ENCODE data around the gene BHLHE41. TPM values are rescaled to one million over a fixed set of nuclear protein-coding genes. Genes with fewer than 3 reads are reported as not detected.
A peak's percentile ranks its signal among the peaks of the same experiment; 100 is the strongest.

BHLHE41 gene
- polyA plus RNA-seq, 2 of the 4 experiments (the other 2 are of a cell fraction): 0.41 to 0.81 TPM

- TF ChIP-seq PBX3 (IDR thresholded peaks at IDR 0.05): no peak
- TF ChIP-seq CEBPB (IDR thresholded peaks at IDR 0.05): no peak
- TF ChIP-seq EHF (CRISPR knock-in tag; IDR thresholded peaks at IDR 0.05): no peak
- no peak for TF ChIP-seq REST (IDR thresholded peaks at IDR 0.05)
- no peak for TF ChIP-seq EP300 (IDR thresholded peaks at IDR 0.05)
- no peak for TF ChIP-seq E2F6 (IDR thresholded peaks at IDR 0.05; ENCODE audit: borderline replicate concordance, low read depth)
- no peak for TF ChIP-seq HOXA7 (CRISPR knock-in tag; IDR thresholded peaks at IDR 0.05)
- no peak for TF ChIP-seq NR3C1 (IDR thresholded peaks at IDR 0.05)
- TF ChIP-seq TP53 (CRISPR knock-in tag; IDR thresholded peaks at IDR 0.05): no peak
- no peak for TF ChIP-seq SREBF2 (IDR thresholded peaks at IDR 0.05)
- TF ChIP-seq RARB (CRISPR knock-in tag; IDR thresholded peaks at IDR 0.05): no peak
- no peak for TF ChIP-seq KDM1A (IDR thresholded peaks at IDR 0.05; ENCODE audit: low read depth)
- TF ChIP-seq CHD4 (IDR thresholded peaks at IDR 0.05; ENCODE audit: borderline replicate concordance): no peak
- TF ChIP-seq POLR2A (IDR thresholded peaks at IDR 0.05; ENCODE audit: low read length): no peak
- TF ChIP-seq FOXS1 (CRISPR knock-in tag; IDR thresholded peaks at IDR 0.05): no peak
- no peak for TF ChIP-seq HOXB5 (CRISPR knock-in tag; IDR thresholded peaks at IDR 0.05)
These were observed 10.2 kb upstream of the BHLHE41 start for GRCh38 chr12:26135010-26135420.

GRCh38 chr12:26134540-26134939, 9.7 kb upstream of the BHLHE41 start:
- CTCF ChIA-PET: interaction anchor here (1.1 to 1.9 kb wide), 5 partner anchors 9 to 140 kb away, joined by 3 to 6 read pairs (median 3); no protein-coding TSS in a partner anchor
- DNase-seq (ENCODE audit: low read depth in 1 of 2, low spot score in 1 of 2): no peak
- no peak overlapping the region for H3K4me3 ChIP-seq
- H3K4me1 ChIP-seq: no peaks in the 10 kb centered on the region
- no peaks in the 10 kb centered on the region for H3K9me3 ChIP-seq
- no peak for FAIRE-seq
- POLR2A ChIA-PET: no interaction called here
- ATAC-seq: no peak
- H3K27ac ChIP-seq: no peak overlapping the region
- no peak for TF ChIP-seq HMGXB4 (CRISPR knock-in tag; IDR thresholded peaks at IDR 0.05; ENCODE audit: borderline replicate concordance)
- no peak for TF ChIP-seq EHF (CRISPR knock-in tag; IDR thresholded peaks at IDR 0.05)
- TF ChIP-seq HDAC2 (IDR thresholded peaks at IDR 0.05): no peak
- TF ChIP-seq RAD21 (conservative IDR thresholded peaks at IDR 0.05 in 1 of 2, IDR thresholded peaks at IDR 0.05 in 1 of 2): no peak
- no peak for TF ChIP-seq JUN (IDR thresholded peaks at IDR 0.05)
- no peak for TF ChIP-seq FOXS1 (CRISPR knock-in tag; IDR thresholded peaks at IDR 0.05)
- TF ChIP-seq HES2 (IDR thresholded peaks at IDR 0.05): no peak
- no peak for TF ChIP-seq ZC3H11A (IDR thresholded peaks at IDR 0.05)
- TF ChIP-seq ATOH8 (CRISPR knock-in tag; IDR thresholded peaks at IDR 0.05; ENCODE audit: low read depth): no peak
- TF ChIP-seq MAFK (IDR thresholded peaks at IDR 0.05; ENCODE audit: partially characterized antibody): no peak
- no peak for TF ChIP-seq HOXB5 (CRISPR knock-in tag; IDR thresholded peaks at IDR 0.05)
- TF ChIP-seq HOXA7 (CRISPR knock-in tag; IDR thresholded peaks at IDR 0.05): no peak
- H3K4me2 ChIP-seq: no peak overlapping the region

More at GRCh38 chr12:26135010-26135420, 10.2 kb upstream of the BHLHE41 start:
- no peak overlapping the region for H3K4me2 ChIP-seq
- H3K9me3 ChIP-seq: no peaks in the 10 kb centered on the region
- H3K4me3 ChIP-seq: no peak overlapping the region
- no peaks in the 10 kb centered on the region for H3K4me1 ChIP-seq
- CTCF ChIA-PET: interaction anchor here (0.8 to 1.3 kb wide), 4 partner anchors 12 to 137 kb away, joined by 3 read pairs; partner anchors contain the start of gene SSPN
- WGBS (ENCODE audit: missing lambda C conversion rate): 45% methylated on average over 4 of the region's 5 CpGs
- DNase-seq (ENCODE audit: low read depth in 1 of 2, low spot score in 1 of 2) (no peak), FAIRE-seq (no peak), ATAC-seq (peak in 1 of 2 experiments; percentile 32; a peak in 3 of 6 replicates)
- POLR2A ChIA-PET: no interaction called here
- H3K27ac ChIP-seq: no peak overlapping the region

Measured in A549 (cell line).